Right renal cortex interstitium (tissue), 3 donors: ENCODE data around the gene ATP1B2. TPM values are rescaled to one million over a fixed set of nuclear protein-coding genes. Genes with fewer than 3 reads are reported as not detected.
"Not testable (repeated sequence)": the region's sequence is repeated elsewhere in the genome, so short reads cannot be mapped to it uniquely, and the experiment has no call there.

ENCODE experiments used
- DNase-seq, 3 donors: peaks; one replicate each; pipeline ENCODE4 v3.0.0-alpha.2; 2013; ENCODE audit warnings: low read depth in 3 of 3, low spot score in 2 of 3
- polyA plus RNA-seq, 3 donors: library from polyadenylated mRNA; unstranded; fragments of 120-200 nt; gene quantifications; one replicate each; pipeline ENCODE4 v1.2.1, GENCODE V29; 2013; ENCODE audit not compliant: insufficient read length in 3 of 3

The ATP1B2 gene, protein sequence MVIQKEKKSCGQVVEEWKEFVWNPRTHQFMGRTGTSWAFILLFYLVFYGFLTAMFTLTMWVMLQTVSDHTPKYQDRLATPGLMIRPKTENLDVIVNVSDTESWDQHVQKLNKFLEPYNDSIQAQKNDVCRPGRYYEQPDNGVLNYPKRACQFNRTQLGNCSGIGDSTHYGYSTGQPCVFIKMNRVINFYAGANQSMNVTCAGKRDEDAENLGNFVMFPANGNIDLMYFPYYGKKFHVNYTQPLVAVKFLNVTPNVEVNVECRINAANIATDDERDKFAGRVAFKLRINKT
- 10 to 100 TPM; 15.5 to 20.6 (median 20.4) TPM for polyA plus RNA-seq

DNA sequence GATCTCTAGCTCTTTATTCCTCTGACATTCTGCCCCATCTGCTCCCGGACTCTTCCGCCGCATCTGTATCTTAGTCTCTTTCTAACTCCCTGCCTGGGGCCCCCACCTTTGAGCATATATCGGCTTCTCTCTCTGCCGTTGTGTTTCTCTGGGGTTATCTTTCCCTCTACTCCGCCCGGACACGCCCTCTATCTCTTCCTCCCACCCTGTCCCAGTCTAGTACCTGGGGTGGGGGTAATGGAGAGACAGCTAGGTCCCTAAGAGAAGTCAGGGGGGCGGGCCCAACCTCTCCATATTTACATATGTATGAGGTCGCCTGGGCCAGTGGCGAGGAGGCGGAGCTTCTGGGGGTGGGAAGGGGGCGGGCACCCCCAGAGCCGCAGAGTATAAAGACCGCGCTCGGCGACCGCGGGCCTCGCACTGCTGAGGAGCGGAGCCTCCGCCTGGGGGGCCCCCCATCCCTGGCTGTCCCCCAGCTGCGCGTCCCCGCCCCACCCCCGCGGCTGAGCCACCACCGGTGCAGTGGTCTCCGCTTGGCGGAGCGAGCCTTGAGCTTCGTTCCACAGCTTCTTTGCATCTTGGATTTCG is at the start of gene ATP1B2:
Gene ATP1B2 (plus strand): TSS at position 418 of the 588 bp plus-strand sequence. CDS start 593 bp downstream, outside the sequence.
- DNase-seq = peak in 1 of 3 donors; percentile 54

DNA sequence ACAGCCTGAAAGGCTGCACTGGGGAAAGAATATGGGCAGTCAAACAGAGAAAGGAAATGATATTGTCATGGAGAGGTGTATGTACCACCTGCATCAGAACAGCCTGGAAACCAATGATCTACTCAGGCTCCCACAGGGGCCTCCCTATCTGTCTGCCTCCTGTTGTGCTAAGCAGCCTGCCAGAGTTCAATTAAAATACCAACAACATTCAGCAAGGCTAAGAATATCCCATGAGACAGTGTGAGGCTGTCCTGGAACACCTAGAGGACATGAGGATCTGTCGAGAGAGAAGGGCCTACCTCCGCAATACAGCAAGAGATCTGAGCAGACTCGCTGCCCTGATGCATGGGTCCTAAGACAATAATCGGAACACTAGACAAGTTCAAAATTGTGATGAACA is 44.4 kb upstream of the ATP1B2 start:
- no peak for DNase-seq

DNA sequence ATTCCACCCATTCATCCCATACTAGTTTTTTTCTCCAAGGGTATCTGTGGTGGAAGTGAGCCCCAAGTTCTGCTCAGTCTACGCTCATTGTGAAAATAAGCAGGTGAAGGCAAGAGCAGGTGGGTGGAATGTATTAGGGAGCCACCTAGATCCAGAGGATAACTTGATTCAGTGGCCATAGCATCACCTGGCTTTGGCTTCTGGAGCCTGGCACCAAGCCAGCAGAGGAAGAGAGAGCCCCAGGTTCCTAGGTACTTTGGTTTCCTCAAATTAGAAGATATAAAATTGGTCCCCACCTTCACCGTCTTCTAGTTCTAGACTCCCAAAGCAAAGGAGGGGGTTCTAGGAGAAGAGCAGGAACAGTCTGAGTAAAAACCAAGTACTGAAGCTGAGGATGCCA is 40.1 kb upstream of the ATP1B2 start:
- no peak for DNase-seq

DNA sequence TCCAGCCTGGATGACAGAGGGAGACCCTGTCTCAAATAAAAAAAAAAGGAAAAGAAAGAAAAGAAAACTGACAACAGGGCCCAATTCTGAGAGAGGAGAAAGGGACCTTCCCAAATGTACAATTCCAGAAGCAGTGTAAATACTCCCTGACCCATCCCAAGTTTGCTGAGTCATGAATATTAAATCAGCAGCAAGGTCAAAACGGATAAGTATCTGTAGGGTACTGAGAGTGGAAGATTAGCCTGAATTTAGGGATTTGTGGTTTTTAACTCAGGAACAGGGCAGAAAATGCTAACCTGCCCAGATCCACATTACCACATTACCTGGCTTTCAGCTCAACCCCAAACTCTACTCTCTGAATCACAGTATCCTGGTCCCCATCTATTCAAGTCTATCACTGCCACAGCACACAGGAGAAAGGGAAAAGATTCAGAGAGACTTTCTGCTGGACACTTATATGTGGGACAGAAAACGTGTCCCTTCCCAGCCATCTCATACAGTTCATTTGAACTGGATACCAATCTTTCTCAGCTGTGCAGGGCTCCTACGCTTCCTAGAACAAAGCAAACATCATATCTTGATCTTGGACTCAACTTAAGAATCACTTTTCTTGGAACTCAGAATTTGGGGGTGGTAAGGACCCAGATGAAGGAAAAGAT is 39.0 kb upstream of the ATP1B2 start:
- no peak for DNase-seq

DNA sequence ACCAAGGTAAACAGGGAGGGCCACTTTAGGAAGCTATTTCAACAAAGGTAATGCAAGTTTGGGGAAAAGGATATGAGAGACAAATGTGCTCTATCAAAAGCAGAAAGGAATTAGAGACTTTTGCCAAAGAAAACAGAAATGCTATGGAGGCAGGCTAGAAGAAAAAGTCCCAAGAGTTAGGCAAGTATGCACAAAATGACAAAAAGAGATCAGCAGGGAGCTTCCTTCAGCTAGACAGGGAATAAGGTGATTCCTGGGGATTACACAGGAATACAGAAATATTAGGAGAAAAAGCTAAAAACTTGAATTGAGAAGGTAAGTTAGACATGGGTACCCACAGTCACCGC is 38.5 kb upstream of the ATP1B2 start:
- DNase-seq = no peak

DNA sequence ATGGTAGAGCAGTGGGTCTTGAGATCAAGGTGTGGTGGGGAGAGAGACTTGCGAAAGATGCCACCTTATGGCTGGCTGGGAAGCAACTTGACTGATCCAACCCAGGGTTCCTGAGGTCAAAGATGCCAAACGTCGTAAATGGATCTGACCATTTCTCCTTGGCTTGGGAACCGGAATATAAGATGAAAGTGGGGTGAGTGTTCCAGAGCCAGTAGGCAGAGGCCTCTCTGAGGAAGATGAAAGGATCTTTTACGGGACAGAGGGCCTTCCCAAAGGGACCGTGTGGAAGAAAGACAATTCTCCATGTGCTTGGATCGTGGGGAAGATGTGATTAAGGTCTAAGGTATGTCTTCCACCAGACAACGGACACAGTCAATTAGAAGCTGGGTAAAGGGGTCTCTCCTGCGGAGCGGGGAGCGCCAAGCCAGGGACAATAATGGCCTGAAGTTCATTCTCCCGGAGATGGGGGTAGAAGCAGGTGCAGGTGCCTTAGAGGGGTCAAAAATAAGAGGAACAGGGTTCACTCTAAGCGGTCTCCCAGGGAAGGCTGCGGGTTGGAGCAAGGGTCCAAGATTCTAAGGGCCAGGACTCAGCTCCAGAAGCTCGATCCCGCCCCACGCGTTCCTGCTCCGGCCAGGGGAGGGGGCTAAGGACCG is 36.8 kb upstream of the ATP1B2 start:
- no peak for DNase-seq

DNA sequence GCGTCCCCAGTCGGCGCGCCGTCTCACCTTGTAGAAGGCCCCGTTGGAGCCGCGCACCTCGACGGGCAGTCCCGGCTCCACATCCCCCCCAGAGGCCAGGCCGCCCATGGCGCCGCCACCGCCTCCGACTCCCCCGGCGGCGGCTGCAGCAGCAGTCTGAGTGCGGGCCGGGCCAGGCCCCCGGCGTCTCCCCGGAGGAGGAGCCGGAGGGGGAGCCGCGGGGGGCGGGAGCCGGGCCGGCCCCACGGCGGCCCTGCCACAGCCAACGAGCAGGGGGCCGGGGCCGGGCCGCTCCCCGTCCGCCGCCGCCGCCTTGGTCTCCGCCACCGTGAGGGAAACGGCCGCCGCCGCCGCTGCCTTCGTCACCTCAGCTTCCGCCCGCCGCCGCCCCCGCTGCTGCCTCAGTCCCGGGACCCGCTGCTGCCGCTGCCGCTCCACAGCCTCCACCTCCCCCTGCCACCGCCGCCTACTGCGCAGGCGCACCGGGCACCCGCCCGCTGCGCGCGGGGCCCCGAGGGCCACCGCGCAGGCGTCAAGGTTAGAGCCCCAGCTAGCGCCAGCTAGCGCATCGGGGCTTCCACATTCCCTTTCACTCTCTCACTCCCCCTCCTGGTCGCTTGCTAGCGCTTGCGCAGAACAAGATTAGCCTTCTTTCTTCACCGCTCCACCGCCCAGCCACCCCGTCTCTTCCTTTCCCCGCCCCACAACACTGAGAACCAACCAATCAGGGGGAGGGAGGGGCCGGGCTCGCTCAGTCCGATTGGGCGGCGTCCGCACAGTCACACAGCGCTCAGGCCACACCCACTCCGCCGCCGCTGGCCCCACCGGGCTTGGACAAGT is 36.1 kb upstream of the ATP1B2 start, which contains the start of gene FXR2:
Gene FXR2 (minus strand): TSS at position 473 of the 840 bp plus-strand sequence. CDS start 365 bp downstream, at position 108.
- peak; percentile 100 for DNase-seq

DNA sequence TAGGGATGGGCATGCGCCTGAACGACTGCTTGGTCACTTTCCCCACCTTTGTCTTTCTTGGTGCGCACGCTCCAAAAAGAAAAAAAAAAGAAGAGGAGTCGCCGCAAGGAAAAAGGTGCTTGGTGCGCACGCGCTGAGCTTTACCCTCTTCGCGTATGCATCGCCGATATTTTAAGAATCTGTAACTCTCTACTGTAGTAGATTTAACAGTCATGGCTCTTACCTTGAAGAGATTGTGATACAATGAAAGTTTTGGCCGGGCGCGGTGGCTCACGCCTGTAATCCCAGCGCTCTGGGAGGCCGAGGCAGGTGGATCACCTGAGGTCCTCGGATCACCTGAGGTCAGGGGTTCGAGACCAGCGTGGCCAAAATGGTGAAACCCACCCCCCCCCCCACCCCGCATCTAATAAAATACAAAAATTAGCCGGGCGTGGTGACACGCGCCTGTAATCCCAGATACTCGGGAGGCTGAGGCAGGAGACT is 35.4 kb upstream of the ATP1B2 start:
- no peak for DNase-seq

DNA sequence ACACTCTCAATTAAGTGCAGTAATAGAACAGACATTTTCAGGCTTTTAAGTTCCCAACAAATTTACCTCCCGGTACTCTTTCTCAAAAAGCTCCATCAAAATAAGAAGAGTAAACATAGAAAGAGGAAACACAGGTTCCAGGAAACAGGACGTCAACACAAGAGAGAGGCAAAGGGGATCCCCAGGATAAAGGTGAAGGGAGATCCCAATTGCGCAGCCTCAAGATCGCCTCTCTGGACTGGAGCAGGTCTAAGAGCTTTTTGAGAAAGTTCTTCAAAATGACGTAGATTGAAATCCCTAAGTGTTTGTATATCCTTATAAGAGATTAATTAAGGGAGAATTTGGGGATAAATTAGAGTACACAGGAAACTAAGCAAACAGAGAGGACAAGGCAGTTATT is 32.1 kb upstream of the ATP1B2 start:
- no peak for DNase-seq

DNA sequence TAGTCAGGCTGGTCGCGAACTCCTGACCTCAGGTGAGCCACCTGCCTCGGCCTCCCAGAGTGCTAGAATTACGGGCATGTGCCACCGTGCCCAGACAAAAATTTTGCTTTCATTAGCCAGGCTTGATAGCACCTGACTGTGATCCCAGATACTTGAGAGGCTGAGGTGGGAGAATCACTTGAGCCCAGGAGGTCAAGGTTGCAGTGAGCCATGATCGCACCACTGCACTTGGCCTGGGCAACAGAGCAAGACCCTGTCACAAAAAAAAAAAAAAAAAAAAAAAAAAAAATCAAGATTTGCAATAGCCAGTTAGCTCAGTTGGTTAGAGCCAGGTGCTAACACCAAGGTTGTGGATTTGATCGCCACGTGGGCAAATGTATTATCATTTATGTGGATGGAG is 29.9 kb upstream of the ATP1B2 start:
- no peak for DNase-seq

DNA sequence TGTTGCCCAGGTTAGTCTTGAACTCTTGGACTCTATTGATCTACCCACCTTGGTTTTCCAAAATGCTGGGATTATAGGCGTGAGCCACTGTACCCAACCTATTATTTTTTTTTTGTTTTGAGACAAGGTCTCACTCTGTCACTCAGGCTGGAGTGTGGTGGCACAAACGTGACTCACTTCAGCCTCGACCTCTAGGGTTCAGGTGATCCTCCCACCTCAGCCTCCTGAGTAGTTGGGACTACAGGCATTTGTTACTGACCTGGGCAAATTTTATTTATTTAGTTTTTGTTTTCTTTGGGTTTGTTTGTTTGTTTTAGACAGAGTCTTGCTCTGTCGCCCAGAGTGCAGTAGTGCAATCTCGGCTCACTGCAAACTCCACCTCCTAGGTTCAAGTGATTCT is 27.1 kb upstream of the ATP1B2 start:
- no peak for DNase-seq

DNA sequence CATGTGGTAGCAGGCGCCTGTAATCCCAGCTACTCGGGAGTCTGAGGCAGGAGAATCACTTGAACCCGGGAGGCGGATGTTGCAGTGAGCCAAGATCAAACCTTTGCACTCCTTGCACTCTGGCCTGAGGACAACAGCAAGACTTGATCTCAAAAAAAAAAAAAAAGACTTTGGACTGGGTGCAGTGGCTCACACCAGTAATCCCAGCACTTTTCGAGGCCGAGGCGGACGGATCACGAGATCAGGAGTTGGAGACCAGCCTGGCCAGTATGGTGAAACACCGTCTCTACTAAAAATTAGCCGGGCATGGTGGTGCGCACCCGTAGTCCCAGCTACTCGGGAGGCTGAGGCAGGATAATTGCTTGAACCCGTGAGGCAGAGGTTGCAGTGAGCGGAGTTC is 25.0 kb upstream of the ATP1B2 start:
- DNase-seq = not testable (repeated sequence)

DNA sequence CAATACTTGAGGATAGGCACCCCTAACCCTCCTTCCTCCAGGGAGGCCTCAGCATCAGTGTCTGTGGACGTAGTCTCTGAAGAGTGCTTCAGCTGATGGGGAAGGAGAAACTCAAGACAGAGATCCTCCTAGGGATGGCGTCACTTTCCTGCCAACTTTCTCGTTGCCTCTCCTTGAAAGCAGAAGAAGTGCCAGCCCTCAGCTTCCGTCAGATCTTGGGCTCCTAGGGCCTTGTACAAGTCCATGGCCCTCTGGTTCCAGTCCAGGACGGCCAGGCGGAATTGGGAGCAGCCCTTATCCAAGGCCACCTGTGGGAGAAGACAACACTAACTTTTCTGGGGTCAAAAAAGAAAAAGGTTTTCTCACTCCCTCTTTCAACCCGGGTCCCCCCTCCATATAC is 24.4 kb upstream of the ATP1B2 start:
- DNase-seq = no peak

DNA sequence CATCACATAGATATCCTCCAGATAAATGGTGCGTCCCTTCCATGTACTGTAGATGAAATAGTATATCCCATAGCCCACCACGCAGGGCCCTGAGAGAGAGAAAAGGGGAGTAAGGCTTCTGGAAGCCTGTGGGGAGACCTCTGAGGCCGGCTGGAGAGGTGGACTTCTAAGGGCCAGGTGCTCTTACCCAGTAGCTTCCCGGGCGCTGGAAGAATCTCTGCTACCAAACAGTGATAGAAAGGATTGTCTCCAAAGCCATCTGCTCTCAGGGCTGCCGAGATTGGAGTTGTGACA is 23.8 kb upstream of the ATP1B2 start:
- DNase-seq = no peak

DNA sequence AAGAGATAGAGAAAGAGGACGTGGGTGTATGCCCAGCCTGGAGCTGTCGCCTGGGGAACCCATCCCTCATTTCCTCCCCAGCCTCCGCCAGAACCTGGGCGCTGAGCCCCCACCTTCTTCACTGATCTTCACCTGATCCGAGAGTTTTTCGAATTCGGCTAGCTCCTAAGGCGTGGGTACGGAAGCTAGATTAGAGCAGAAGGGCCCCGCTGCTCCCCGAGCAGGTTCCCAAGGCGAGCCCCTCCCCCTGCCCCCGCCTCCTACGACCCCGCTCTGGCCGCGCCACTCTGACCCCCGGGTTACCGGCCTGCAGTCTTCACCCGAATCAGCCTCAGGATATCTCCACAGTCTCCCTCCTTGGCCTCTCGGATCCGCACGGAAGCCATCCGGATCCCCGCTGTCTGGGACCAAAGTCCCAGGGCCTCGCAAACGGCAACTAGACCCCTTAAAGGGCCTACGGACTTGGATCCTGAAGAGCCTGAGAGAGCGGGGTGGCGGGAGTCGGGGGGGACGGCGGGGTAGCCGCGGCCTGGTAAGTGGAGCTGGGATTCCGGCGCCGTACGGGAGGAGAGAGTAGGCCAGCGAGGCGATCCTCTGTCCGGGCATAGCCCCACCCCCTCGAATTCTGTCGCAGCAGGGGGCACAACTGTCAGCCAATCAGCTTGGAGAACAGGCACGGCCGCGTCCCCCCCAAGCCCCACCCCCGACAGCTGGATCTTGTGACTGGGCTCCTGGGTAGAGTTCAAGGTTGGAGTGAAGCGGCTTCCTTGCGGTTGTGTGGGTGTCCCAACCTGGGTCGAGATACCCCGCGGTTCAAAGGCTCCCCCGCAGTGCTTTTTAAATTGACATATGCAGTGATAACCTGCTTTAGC is 23.2 kb upstream of the ATP1B2 start, which contains the start of gene SAT2:
Gene SAT2 (minus strand): TSS at position 572 of the 872 bp plus-strand sequence. CDS start 186 bp downstream, at position 386.
- DNase-seq = peak; percentile 85 to 89 (median 85)

DNA sequence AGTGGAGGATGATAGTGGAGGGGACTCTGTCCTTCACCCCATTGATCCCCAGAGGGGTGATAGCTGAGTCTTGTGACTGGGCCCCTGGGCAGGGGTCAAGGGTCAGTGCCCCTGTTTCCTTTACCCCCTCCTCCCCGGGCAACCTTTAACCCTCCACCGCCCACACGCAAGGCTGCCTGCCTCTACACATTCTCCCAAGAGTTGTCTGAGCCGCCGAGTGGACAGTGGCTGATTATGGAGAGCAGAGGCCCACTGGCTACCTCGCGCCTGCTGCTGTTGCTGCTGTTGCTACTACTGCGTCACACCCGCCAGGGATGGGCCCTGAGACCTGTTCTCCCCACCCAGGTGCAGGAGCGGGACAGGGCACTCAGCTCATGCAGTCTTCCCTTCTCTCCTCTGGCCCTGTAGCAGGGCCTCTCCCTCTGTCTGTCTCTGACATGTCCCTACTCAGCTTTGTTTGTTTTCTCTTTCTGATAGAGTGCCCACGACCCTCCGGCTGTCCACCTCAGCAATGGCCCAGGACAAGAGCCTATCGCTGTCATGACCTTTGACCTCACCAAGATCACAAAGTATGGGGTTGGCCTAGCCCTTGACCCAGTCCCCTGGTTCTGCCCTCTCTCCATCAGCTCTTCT is 20.7 kb upstream of the ATP1B2 start, which contains the start of gene SHBG:
Gene SHBG (plus strand): TSS at position 197 of the 633 bp plus-strand sequence. CDS start 38 bp downstream, at position 235.
- no peak for DNase-seq

DNA sequence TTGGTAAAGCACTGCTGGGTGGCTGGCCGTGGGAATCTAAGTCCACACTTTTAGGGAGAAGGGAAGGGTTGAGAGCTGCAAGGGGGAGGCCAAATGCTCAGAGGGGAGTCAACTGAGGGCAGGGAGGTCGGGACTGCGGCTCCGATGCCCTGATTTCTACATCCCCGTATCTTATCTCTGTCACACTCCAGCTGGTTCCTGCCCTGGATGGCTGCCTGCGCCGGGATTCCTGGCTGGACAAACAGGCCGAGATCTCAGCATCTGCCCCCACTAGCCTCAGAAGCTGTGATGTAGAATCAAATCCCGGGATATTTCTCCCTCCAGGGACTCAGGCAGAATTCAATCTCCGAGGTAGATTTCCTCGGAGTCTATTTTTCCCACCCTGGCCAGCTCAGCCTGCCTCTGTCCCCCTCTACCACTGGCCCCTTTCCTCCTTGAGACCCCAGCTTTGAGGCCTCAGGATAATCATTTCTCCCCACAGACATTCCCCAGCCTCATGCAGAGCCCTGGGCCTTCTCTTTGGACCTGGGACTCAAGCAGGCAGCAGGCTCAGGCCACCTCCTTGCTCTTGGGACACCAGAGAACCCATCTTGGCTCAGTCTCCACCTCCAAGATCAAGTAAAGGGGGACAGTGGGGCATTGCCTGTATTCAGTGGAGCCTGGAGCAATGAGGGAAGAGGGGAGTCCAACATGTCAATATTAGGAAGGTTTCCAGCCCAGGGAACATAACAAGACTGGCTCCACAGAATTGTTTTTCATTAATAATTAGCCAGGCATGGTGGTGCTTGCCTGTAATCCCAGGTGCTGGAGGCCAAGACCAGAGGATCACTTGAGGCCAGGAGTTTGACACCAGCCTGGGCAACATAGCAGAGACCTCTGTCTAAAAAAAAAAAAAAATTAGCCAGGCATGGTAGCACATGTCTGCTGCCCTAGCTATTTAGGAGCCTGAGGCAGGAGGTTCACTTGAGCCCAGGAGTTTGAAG is 19.0 kb upstream of the ATP1B2 start:
- DNase-seq = no peak

DNA sequence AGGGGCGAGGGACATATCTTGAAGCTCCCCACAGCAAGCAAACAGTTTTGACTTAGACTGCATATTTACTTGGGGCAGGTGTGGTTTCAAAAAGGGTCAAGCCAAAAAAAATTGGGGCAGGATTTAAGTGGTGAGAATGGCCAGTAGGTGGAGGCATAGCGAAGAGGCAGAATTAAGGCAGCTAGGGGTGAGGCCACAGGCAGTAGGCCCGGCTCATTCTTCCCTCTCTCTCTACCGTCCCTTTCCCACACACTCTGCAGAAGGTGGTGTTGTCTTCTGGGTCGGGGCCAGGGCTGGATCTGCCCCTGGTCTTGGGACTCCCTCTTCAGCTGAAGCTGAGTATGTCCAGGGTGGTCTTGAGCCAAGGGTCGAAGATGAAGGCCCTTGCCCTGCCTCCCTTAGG is 18.2 kb upstream of the ATP1B2 start:
- no peak for DNase-seq
